Transverse colon (tissue), 4 donors: ENCODE data around the gene QKI. TPM values are rescaled to one million over a fixed set of nuclear protein-coding genes. Genes with fewer than 3 reads are reported as not detected.

ENCODE experiments used
- DNase-seq: peaks from one replicate; pipeline ENCODE4 v3.0.0-alpha.2; 2019
- H3K27ac ChIP-seq, 4 donors: fragments of 200-600 bp; sonication (generic); 2 replicates each; pipeline ENCODE4 v1.5.1; 2016 to 2018; ENCODE audit warnings: inconsistent platforms in 4 of 4
- H3K27me3 ChIP-seq: fragments of 200-600 bp; sonication (generic); 2 replicates; pipeline ENCODE4 v1.5.1; 2017; ENCODE audit warnings: inconsistent platforms
- H3K36me3 ChIP-seq, 4 donors: fragments of 200-600 bp; sonication (generic); 2 replicates each; pipeline ENCODE4 v1.5.1; 2017 to 2019; ENCODE audit warnings: inconsistent platforms in 4 of 4
- H3K4me1 ChIP-seq, 4 donors: fragments of 200-600 bp; sonication (generic); 2 replicates each; pipeline ENCODE4 v1.5.1; 2017 to 2020; ENCODE audit warnings: inconsistent platforms in 4 of 4
- H3K4me3 ChIP-seq, 4 donors: fragments of 200-600 bp; sonication (generic); 1 replicate in 1 of 4; 2 replicates in 3 of 4; pipeline versions ENCODE4 v1.5.1 to v1.6.1; 2017 to 2019; ENCODE audit warnings: inconsistent platforms in 4 of 4
- H3K9me3 ChIP-seq, 2 donors: fragments of 200-600 bp; sonication (generic); 2 replicates each; pipeline ENCODE4 v1.5.1; 2017 to 2019; ENCODE audit warnings: inconsistent platforms in 2 of 2
- CTCF ChIP-seq, 5 experiments: fragments of 200-600 bp in 3 of 5; fragments of 450-650 bp in 2 of 5; sonication (generic) in 3 of 5; IDR thresholded peaks; 1 replicate in 2 of 5; 2 replicates in 3 of 5; pipeline ENCODE4 v1.5.1; 2016 to 2017; ENCODE audit warnings: antibody characterized with exemption in 5 of 5, inconsistent platforms in 3 of 5, mild to moderate bottlenecking in 2 of 5, moderate library complexity in 1 of 5
- EP300 ChIP-seq: sonication (generic); formaldehyde crosslinking; IDR thresholded peaks from one replicate; pipeline ENCODE4 v1.6.1; 2017; ENCODE audit warnings: antibody characterized with exemption, low read depth
- POLR2A ChIP-seq: fragments of 450-650 bp; IDR thresholded peaks from one replicate; pipeline ENCODE4 v1.6.1; 2016; ENCODE audit warnings: antibody characterized with exemption, mild to moderate bottlenecking, moderate library complexity
- POLR2AphosphoS5 ChIP-seq, 3 donors: sonication (generic); formaldehyde crosslinking; IDR thresholded peaks; one replicate each; pipeline ENCODE4 v1.6.1; 2016; ENCODE audit warnings: antibody characterized with exemption in 3 of 3
- WGBS, 2 donors: methylation state at CpG; one replicate each; pipeline ENCODE4 v1.1.5; 2018; ENCODE audit warnings: low coverage in 1 of 2; 5-methylcytosine and 5-hydroxymethylcytosine counted together
- in situ Hi-C, 4 donors: fragments of 200-750 bp; cut with MboI; loops; one replicate each; pipeline versions ENCODE4 v1.15.0 to v1.15.1; 2017; ENCODE audit warnings: low sequenced_read_pairs in 3 of 4, low pct_ligation_motif_present in 1 of 4, low pct_unique_long_range_greater_than_20kb in 1 of 4
- intact Hi-C: fragments of 100-400 bp; cut with DNase I; formaldehyde crosslinking; loops from one replicate; pipeline ENCODE4 v1.15.1; 2023; ENCODE audit warnings: low total_unique reads
- total RNA-seq, 4 donors: library from RNA; depleted of rRNA; stranded (reverse); fragments of >200 nt; gene quantifications; one replicate each; pipeline ENCODE4 v1.1.0, GENCODE V29; 2016

QKI gene
- total RNA-seq, 4 donors from 2014 or later = 8.4 to 41.8 (median 22.7) TPM

GRCh38 chr6:163501439-163501838 lies 86.9 kb downstream of the QKI start:
- Histone ChIP-seq H3K27ac (no peak overlapping the region), H3K9me3 (no peaks in the 10 kb centered on the region), H3K4me1 (peaks cover 0 to 7% (median 0%) of the 10 kb centered on the region in 4 donors), H3K4me3 (no peak overlapping the region), H3K36me3 (no peaks in the 10 kb centered on the region), H3K27me3 (no peaks in the 10 kb centered on the region)
- WGBS, 2 donors = 71 to 73% methylated on average over 3 of the region's 3 CpGs
- TF ChIP-seq POLR2A = no peak
- no peak for TF ChIP-seq EP300
- TF ChIP-seq CTCF (IDR thresholded peaks at IDR 0.05) = no peak
- TF ChIP-seq POLR2AphosphoS5 (IDR thresholded peaks at IDR 0.05) = no peak
- intact Hi-C loops (no loop called here), in situ Hi-C loops (no loop called here)
- DNase-seq = no peak

- 85% methylated on average over 8 of the region's 8 CpGs; no CpG with 5 or more reads in 1 of the 2 donors for WGBS, 2 donors
- H3K4me1 ChIP-seq = peaks cover 0 to 4% (median 0%) of the 10 kb centered on the region in 4 donors
- in situ Hi-C loops (no loop called here), intact Hi-C loops (no loop called here)
- H3K4me3 ChIP-seq = no peak overlapping the region
- peaks cover 9 to 15% of the 10 kb centered on the region in 2 donors for H3K9me3 ChIP-seq
- H3K27me3 ChIP-seq = no peaks in the 10 kb centered on the region
- no peak for DNase-seq
- no peaks in the 10 kb centered on the region for H3K36me3 ChIP-seq
- TF ChIP-seq CTCF (IDR thresholded peaks at IDR 0.05) (no peak), POLR2AphosphoS5 (IDR thresholded peaks at IDR 0.05) (no peak), EP300 (no peak), POLR2A (no peak)
- H3K27ac ChIP-seq = no peak overlapping the region
Observed at GRCh38 chr6:163504984-163505640, 90.6 kb downstream of the QKI start.

GRCh38 chr6:163507965-163508364 lies 93.4 kb downstream of the QKI start:
- no peak for TF ChIP-seq EP300
- TF ChIP-seq POLR2A = no peak
- TF ChIP-seq CTCF (IDR thresholded peaks at IDR 0.05) = no peak
- TF ChIP-seq POLR2AphosphoS5 (IDR thresholded peaks at IDR 0.05) = no peak
- DNase-seq = no peak
- in situ Hi-C loops (no loop called here), intact Hi-C loops (no loop called here)
- Histone ChIP-seq H3K9me3 (peaks cover 9 to 15% of the 10 kb centered on the region in 2 donors), H3K27me3 (no peaks in the 10 kb centered on the region), H3K36me3 (no peaks in the 10 kb centered on the region), H3K27ac (no peak overlapping the region), H3K4me1 (no peaks in the 10 kb centered on the region), H3K4me3 (no peak overlapping the region)
- WGBS, 2 donors = 88 to 92% methylated on average over 1 of the region's 1 CpG

- H3K27ac ChIP-seq = no peak overlapping the region
- intact Hi-C loops = no loop called here
- TF ChIP-seq EP300 (no peak), POLR2A (no peak), CTCF (IDR thresholded peaks at IDR 0.05) (no peak), POLR2AphosphoS5 (IDR thresholded peaks at IDR 0.05) (no peak)
Observed at GRCh38 chr6:163513003-163513402, 98.5 kb downstream of the QKI start.

More at GRCh38 chr6:163513003-163513402, 98.5 kb downstream of the QKI start:
- Histone ChIP-seq H3K27me3 (no peaks in the 10 kb centered on the region), H3K9me3 (peaks cover 3 to 6% of the 10 kb centered on the region in 2 donors), H3K4me1 (no peaks in the 10 kb centered on the region), H3K36me3 (no peaks in the 10 kb centered on the region), H3K4me3 (no peak overlapping the region)
- 53 to 55% methylated on average over 4 of the region's 4 CpGs for WGBS, 2 donors
- in situ Hi-C loops = no loop called here
- no peak for DNase-seq
